Measurements from ENCODE around the gene UQCR11. TPM values are rescaled to one million over a fixed set of nuclear protein-coding genes. Genes with fewer than 3 reads are reported as not detected.

Gene UQCR11
- total and polyA plus RNA-seq, 2 of the 8 experiments (the other 6 are each of a cell fraction or from before 2014, with no cell fraction given), result 162 to 171 TPM

GRCh38 chr19:1582201-1582600 lies 23.1 kb downstream of the UQCR11 start (continued):
- TF ChIP-seq CTCF (IDR thresholded peaks at IDR 0.05; ENCODE audit: control extremely low read depth in 1 of 3, insufficient read depth in 1 of 3, low read depth in 1 of 3, low read length in 3 of 3), result no peak
- TF ChIP-seq EZH2 (IDR thresholded peaks at IDR 0.05; ENCODE audit: low read depth, low read length, severe bottlenecking), result no peak
